CD4-positive, CD25-positive, alpha-beta regulatory T cell (primary cell): ENCODE measurements around the gene STIM2. TPM values are rescaled to one million over a fixed set of nuclear protein-coding genes. Genes with fewer than 3 reads are reported as not detected.

ENCODE experiments used
- ATAC-seq, 2 donors: fragments of 150-1000 bp; cut with Tn5 transposase; one replicate each; pipeline ENCODE4 v1.10.0; 2021; ENCODE audit warnings: low read depth in 2 of 2, moderate number of reproducible peaks in 2 of 2, moderate library complexity in 1 of 2
- DNase-seq, 3 donors: peaks; one replicate each; pipeline versions ENCODE4 v3.0.0 to v3.0.0-alpha.2; 2012 to 2022; ENCODE audit warnings: mixed read lengths in 1 of 3
- H3K27ac ChIP-seq: one replicate; pipeline ENCODE4 v1.7.0; 2013; ENCODE audit warnings: mild to moderate bottlenecking, low read length; ENCODE audit not compliant: insufficient read depth, poor library complexity, severe bottlenecking
- H3K27me3 ChIP-seq: one replicate; pipeline ENCODE4 v1.7.0; 2013; ENCODE audit warnings: low read length; ENCODE audit not compliant: control insufficient read depth, insufficient read depth
- H3K36me3 ChIP-seq: one replicate; pipeline ENCODE4 v1.7.0; 2013; ENCODE audit warnings: mild to moderate bottlenecking, low read length, moderate library complexity; ENCODE audit not compliant: control insufficient read depth, insufficient read depth
- H3K4me1 ChIP-seq: 2 replicates; pipeline ENCODE4 v1.7.0; 2013; ENCODE audit warnings: mild to moderate bottlenecking, low read length; ENCODE audit not compliant: insufficient read depth, control insufficient read depth, poor library complexity, severe bottlenecking
- H3K4me3 ChIP-seq: one replicate; pipeline ENCODE4 v1.7.0; 2013; ENCODE audit warnings: low read depth, mild to moderate bottlenecking, low read length, moderate library complexity
- H3K9me3 ChIP-seq, 2 experiments: 1 replicate in 1 of 2; 2 replicates in 1 of 2; pipeline ENCODE4 v1.7.0; 2013; ENCODE audit warnings: low read length in 2 of 2, mild to moderate bottlenecking in 1 of 2, moderate library complexity in 1 of 2; ENCODE audit not compliant: control insufficient read depth in 2 of 2
- H3K27ac Mint-ChIP-seq, 3 donors: one replicate each; pipeline ENCODE4 v1.8.0; 2020 to 2022; ENCODE audit warnings: mild to moderate bottlenecking in 3 of 3, mixed read lengths in 3 of 3, moderate library complexity in 2 of 3
- H3K27me3 Mint-ChIP-seq: one replicate; pipeline ENCODE4 v1.8.0; 2022; ENCODE audit warnings: mild to moderate bottlenecking, mixed read lengths
- H3K36me3 Mint-ChIP-seq: one replicate; pipeline ENCODE4 v1.8.0; 2020; ENCODE audit warnings: mixed read lengths
- H3K4me1 Mint-ChIP-seq, 4 donors: one replicate each; pipeline ENCODE4 v1.8.0; 2020 to 2022; ENCODE audit warnings: mixed read lengths in 4 of 4, mild to moderate bottlenecking in 1 of 4
- H3K4me3 Mint-ChIP-seq, 4 donors: one replicate each; pipeline ENCODE4 v1.8.0; 2020 to 2022; ENCODE audit warnings: mild to moderate bottlenecking in 4 of 4, mixed read lengths in 4 of 4, moderate library complexity in 3 of 4
- H3K9me3 Mint-ChIP-seq, 7 donors: one replicate each; pipeline ENCODE4 v1.8.0; 2020 to 2022; ENCODE audit warnings: mixed read lengths in 7 of 7, mild to moderate bottlenecking in 3 of 7, moderate library complexity in 2 of 7
- polyA plus RNA-seq, 4 donors: library from polyadenylated mRNA; unstranded; fragments of 300-500 nt; fragmentation: Illumina TruSeq; gene quantifications; one replicate each; pipeline ENCODE4 v1.2.3, GENCODE V29; 2021
- total RNA-seq: library from RNA; stranded (reverse); gene quantifications from one replicate; pipeline ENCODE4 v1.2.3, GENCODE V29; 2022

The STIM2 gene
- total and polyA plus RNA-seq, 5 donors from 2014 or later: 20.2 to 83.4 (median 24.5) TPM

GRCh38 chr4:26931966-26932365, 71.3 kb downstream of the STIM2 start:
- no peak overlapping the region for H3K27ac Mint-ChIP-seq
- peaks cover 9% of the 10 kb centered on the region for H3K36me3 Mint-ChIP-seq
- Histone ChIP-seq H3K27ac (no peak overlapping the region), H3K4me1 (peaks cover 18% of the 10 kb centered on the region), H3K27me3 (no peaks in the 10 kb centered on the region), H3K9me3 (no peaks in the 10 kb centered on the region), H3K4me3 (no peak overlapping the region), H3K36me3 (no peaks in the 10 kb centered on the region)
- peaks cover 37 to 57% (median 47%) of the 10 kb centered on the region in 4 donors for H3K4me1 Mint-ChIP-seq
- no peaks in the 10 kb centered on the region for H3K27me3 Mint-ChIP-seq
- H3K9me3 Mint-ChIP-seq: no peaks in the 10 kb centered on the region
- no peak for ATAC-seq
- no peak overlapping the region for H3K4me3 Mint-ChIP-seq
- DNase-seq: no peak

- Mint-ChIP-seq H3K36me3 (peaks cover 9% of the 10 kb centered on the region), H3K27me3 (no peaks in the 10 kb centered on the region), H3K9me3 (no peaks in the 10 kb centered on the region), H3K4me3 (no peak overlapping the region), H3K27ac (peak overlapping the region in 1 of 3 donors; percentile 2), H3K4me1 (peaks cover 39 to 74% (median 60%) of the 10 kb centered on the region in 4 donors)
- Histone ChIP-seq H3K9me3 (no peaks in the 10 kb centered on the region), H3K27me3 (no peaks in the 10 kb centered on the region), H3K27ac (no peak overlapping the region), H3K4me3 (no peak overlapping the region), H3K4me1 (peaks cover 18% of the 10 kb centered on the region), H3K36me3 (no peaks in the 10 kb centered on the region)
- DNase-seq (no peak), ATAC-seq (no peak)
Measured at GRCh38 chr4:26935397-26935796, 74.8 kb downstream of the STIM2 start.

- peak overlapping the region; percentile 17 to 85 (median 55) for H3K27ac Mint-ChIP-seq
- no peaks in the 10 kb centered on the region for H3K9me3 Mint-ChIP-seq
- Histone ChIP-seq H3K4me1 (peaks cover 19% of the 10 kb centered on the region), H3K4me3 (peak overlapping the region; percentile 17), H3K9me3 (no peaks in the 10 kb centered on the region), H3K27me3 (no peaks in the 10 kb centered on the region), H3K36me3 (no peaks in the 10 kb centered on the region), H3K27ac (no peak overlapping the region)
- H3K4me3 Mint-ChIP-seq: peak overlapping the region in 2 of 4 donors; percentile 1 to 2
- DNase-seq (no peak), ATAC-seq (no peak)
- peaks cover 36 to 76% (median 60%) of the 10 kb centered on the region in 4 donors for H3K4me1 Mint-ChIP-seq
- no peaks in the 10 kb centered on the region for H3K27me3 Mint-ChIP-seq
- peaks cover 9% of the 10 kb centered on the region for H3K36me3 Mint-ChIP-seq
Measured at GRCh38 chr4:26936284-26937065, 75.8 kb downstream of the STIM2 start.

GRCh38 chr4:26937139-26937538, 76.5 kb downstream of the STIM2 start:
- no peaks in the 10 kb centered on the region for H3K9me3 ChIP-seq
- H3K36me3 Mint-ChIP-seq: peaks cover 9% of the 10 kb centered on the region
- H3K27ac Mint-ChIP-seq: no peak overlapping the region
- peaks cover 19% of the 10 kb centered on the region for H3K4me1 ChIP-seq
- H3K4me3 ChIP-seq: no peak overlapping the region
- no peaks in the 10 kb centered on the region for H3K9me3 Mint-ChIP-seq
- no peaks in the 10 kb centered on the region for H3K27me3 Mint-ChIP-seq
- peaks cover 37 to 77% (median 60%) of the 10 kb centered on the region in 4 donors for H3K4me1 Mint-ChIP-seq
- no peak overlapping the region for H3K4me3 Mint-ChIP-seq
- H3K27ac ChIP-seq: no peak overlapping the region
- DNase-seq (no peak), ATAC-seq (no peak)
- no peaks in the 10 kb centered on the region for H3K27me3 ChIP-seq
- H3K36me3 ChIP-seq: no peaks in the 10 kb centered on the region

GRCh38 chr4:26937567-26937966, 76.9 kb downstream of the STIM2 start:
- Histone ChIP-seq H3K27ac (no peak overlapping the region), H3K27me3 (no peaks in the 10 kb centered on the region), H3K4me3 (no peak overlapping the region), H3K36me3 (no peaks in the 10 kb centered on the region), H3K9me3 (no peaks in the 10 kb centered on the region), H3K4me1 (peaks cover 19% of the 10 kb centered on the region)
- Mint-ChIP-seq H3K9me3 (no peaks in the 10 kb centered on the region), H3K27me3 (no peaks in the 10 kb centered on the region), H3K4me1 (peaks cover 41 to 78% (median 61%) of the 10 kb centered on the region in 4 donors), H3K36me3 (peaks cover 8% of the 10 kb centered on the region), H3K27ac (no peak overlapping the region), H3K4me3 (no peak overlapping the region)
- DNase-seq (no peak), ATAC-seq (no peak)

GRCh38 chr4:26938516-26938915, 77.9 kb downstream of the STIM2 start:
- Mint-ChIP-seq H3K4me1 (peaks cover 42 to 77% (median 64%) of the 10 kb centered on the region in 4 donors), H3K36me3 (peaks cover 3% of the 10 kb centered on the region), H3K9me3 (no peaks in the 10 kb centered on the region), H3K4me3 (no peak overlapping the region), H3K27ac (no peak overlapping the region), H3K27me3 (no peaks in the 10 kb centered on the region)
- Histone ChIP-seq H3K27ac (no peak overlapping the region), H3K36me3 (no peaks in the 10 kb centered on the region), H3K4me3 (no peak overlapping the region), H3K4me1 (peaks cover 19% of the 10 kb centered on the region), H3K9me3 (no peaks in the 10 kb centered on the region), H3K27me3 (no peaks in the 10 kb centered on the region)
- ATAC-seq (no peak), DNase-seq (no peak)

- no peaks in the 10 kb centered on the region for H3K27me3 ChIP-seq
- H3K27ac ChIP-seq: no peak overlapping the region
- H3K9me3 Mint-ChIP-seq: peaks cover 0 to 3% (median 0%) of the 10 kb centered on the region in 7 donors
- peaks cover 45 to 81% (median 56%) of the 10 kb centered on the region in 4 donors for H3K4me1 Mint-ChIP-seq
- no peaks in the 10 kb centered on the region for H3K9me3 ChIP-seq
- no peak overlapping the region for H3K4me3 Mint-ChIP-seq
- H3K36me3 ChIP-seq: no peaks in the 10 kb centered on the region
- no peak overlapping the region for H3K27ac Mint-ChIP-seq
- H3K27me3 Mint-ChIP-seq: no peaks in the 10 kb centered on the region
- ATAC-seq: no peak
- H3K4me3 ChIP-seq: no peak overlapping the region
- DNase-seq: no peak
- H3K4me1 ChIP-seq: peaks cover 7% of the 10 kb centered on the region
- peaks cover 10% of the 10 kb centered on the region for H3K36me3 Mint-ChIP-seq
Measured at GRCh38 chr4:26941951-26942350, 81.3 kb downstream of the STIM2 start.

- H3K36me3 Mint-ChIP-seq: peaks cover 10% of the 10 kb centered on the region
- H3K27me3 Mint-ChIP-seq: no peaks in the 10 kb centered on the region
- H3K4me3 Mint-ChIP-seq: no peak overlapping the region
- Histone ChIP-seq H3K4me3 (no peak overlapping the region), H3K36me3 (no peaks in the 10 kb centered on the region), H3K27ac (no peak overlapping the region), H3K27me3 (no peaks in the 10 kb centered on the region), H3K9me3 (no peaks in the 10 kb centered on the region), H3K4me1 (peaks cover 7% of the 10 kb centered on the region)
- peaks cover 46 to 79% (median 54%) of the 10 kb centered on the region in 4 donors for H3K4me1 Mint-ChIP-seq
- H3K27ac Mint-ChIP-seq: no peak overlapping the region
- DNase-seq (no peak), ATAC-seq (no peak)
- H3K9me3 Mint-ChIP-seq: peaks cover 0 to 3% (median 0%) of the 10 kb centered on the region in 7 donors
Measured at GRCh38 chr4:26942871-26943270, 82.2 kb downstream of the STIM2 start.
